ENCODE measurements around the gene KLF11.
A peak's percentile ranks its signal among the peaks of the same experiment; 100 is the strongest.

The KLF11 gene

GRCh38 chr2:10057231-10058107 is 14.1 kb downstream of the KLF11 start:
- Histone ChIP-seq H3K27me3 (ENCODE audit: insufficient read depth, low read depth, severe bottlenecking) (no peaks in the 10 kb centered on the region), H3K36me3 (peaks cover 23% of the 10 kb centered on the region), H3K4me3 (ENCODE audit: low read depth, low read length) (peak overlapping the region; percentile 18), H3K27ac (peak overlapping the region; percentile 63), H3K9me3 (ENCODE audit: severe bottlenecking) (no peaks in the 10 kb centered on the region)
- no peak for TF ChIP-seq CTCF (IDR thresholded peaks at IDR 0.05; ENCODE audit: low read depth, low read length)
- peak; percentile 95 for DNase-seq

- H3K27ac ChIP-seq, result peak overlapping the region; percentile 63
- no peak for DNase-seq
- H3K36me3 ChIP-seq, result peaks cover 15% of the 10 kb centered on the region
- peak; percentile 24; the same call in 1 of the 2 replicates for TF ChIP-seq CTCF (IDR thresholded peaks at IDR 0.05; ENCODE audit: low read depth, low read length)
- H3K9me3 ChIP-seq (ENCODE audit: severe bottlenecking), result no peaks in the 10 kb centered on the region
- no peak overlapping the region for H3K4me3 ChIP-seq (ENCODE audit: low read depth, low read length)
- no peaks in the 10 kb centered on the region for H3K27me3 ChIP-seq (ENCODE audit: insufficient read depth, low read depth, severe bottlenecking)
Measured at GRCh38 chr2:10058251-10059015, 15.1 kb downstream of the KLF11 start.

GRCh38 chr2:10059016-10059351 is 15.6 kb downstream of the KLF11 start:
- Histone ChIP-seq H3K27ac (no peak overlapping the region), H3K4me3 (ENCODE audit: low read depth, low read length) (no peak overlapping the region), H3K36me3 (peaks cover 10% of the 10 kb centered on the region), H3K27me3 (ENCODE audit: insufficient read depth, low read depth, severe bottlenecking) (no peaks in the 10 kb centered on the region), H3K9me3 (ENCODE audit: severe bottlenecking) (no peaks in the 10 kb centered on the region)
- no peak for TF ChIP-seq CTCF (IDR thresholded peaks at IDR 0.05; ENCODE audit: low read depth, low read length)
- no peak for DNase-seq

GRCh38 chr2:10059552-10060335 is 16.4 kb downstream of the KLF11 start:
- H3K27ac ChIP-seq, result no peak overlapping the region
- H3K36me3 ChIP-seq, result peaks cover 2% of the 10 kb centered on the region
- H3K9me3 ChIP-seq (ENCODE audit: severe bottlenecking), result no peaks in the 10 kb centered on the region
- no peak for DNase-seq
- TF ChIP-seq CTCF (IDR thresholded peaks at IDR 0.05; ENCODE audit: low read depth, low read length), result no peak
- H3K4me3 ChIP-seq (ENCODE audit: low read depth, low read length), result no peak overlapping the region
- no peaks in the 10 kb centered on the region for H3K27me3 ChIP-seq (ENCODE audit: insufficient read depth, low read depth, severe bottlenecking)

- Histone ChIP-seq H3K4me3 (ENCODE audit: low read depth, low read length) (no peak overlapping the region), H3K27ac (no peak overlapping the region), H3K27me3 (ENCODE audit: insufficient read depth, low read depth, severe bottlenecking) (no peaks in the 10 kb centered on the region), H3K9me3 (ENCODE audit: severe bottlenecking) (no peaks in the 10 kb centered on the region), H3K36me3 (no peaks in the 10 kb centered on the region)
- DNase-seq, result no peak
- TF ChIP-seq CTCF (IDR thresholded peaks at IDR 0.05; ENCODE audit: low read depth, low read length), result no peak
Measured at GRCh38 chr2:10061221-10061925, 18.0 kb downstream of the KLF11 start.

Measured in WERI-Rb-1 (cell line).